HG03432 (cell line): Measurements from ENCODE around the gene EPHB6.

Experiments used
- ATAC-seq: cut with Tn5 transposase; IDR thresholded peaks from one replicate; pipeline ENCODE4 v1.9.1; 2021; ENCODE audit warnings: mild to moderate bottlenecking, moderate library complexity; ENCODE audit not compliant: unreplicated experiment

Gene EPHB6

DNA sequence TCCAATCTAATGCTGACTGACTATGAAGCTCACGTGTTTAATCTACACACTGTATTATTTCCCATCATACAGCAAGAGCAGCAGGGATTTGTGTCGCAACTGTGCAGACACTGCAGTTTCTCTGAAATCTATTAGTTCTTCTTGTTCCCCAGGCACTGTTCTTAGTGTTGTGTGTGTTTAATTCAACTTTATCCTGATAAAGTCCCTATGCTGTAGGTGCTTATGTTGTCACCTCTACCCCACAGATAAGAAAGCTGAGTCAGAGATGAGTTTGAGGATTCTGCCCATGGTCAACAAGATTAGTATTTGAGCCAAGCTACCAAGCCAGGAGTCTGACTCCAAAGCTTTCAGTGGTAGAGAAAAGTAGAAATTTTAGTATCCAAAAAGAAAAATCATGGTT lies 22.5 kb upstream of the EPHB6 start:
- ATAC-seq: no peak

DNA sequence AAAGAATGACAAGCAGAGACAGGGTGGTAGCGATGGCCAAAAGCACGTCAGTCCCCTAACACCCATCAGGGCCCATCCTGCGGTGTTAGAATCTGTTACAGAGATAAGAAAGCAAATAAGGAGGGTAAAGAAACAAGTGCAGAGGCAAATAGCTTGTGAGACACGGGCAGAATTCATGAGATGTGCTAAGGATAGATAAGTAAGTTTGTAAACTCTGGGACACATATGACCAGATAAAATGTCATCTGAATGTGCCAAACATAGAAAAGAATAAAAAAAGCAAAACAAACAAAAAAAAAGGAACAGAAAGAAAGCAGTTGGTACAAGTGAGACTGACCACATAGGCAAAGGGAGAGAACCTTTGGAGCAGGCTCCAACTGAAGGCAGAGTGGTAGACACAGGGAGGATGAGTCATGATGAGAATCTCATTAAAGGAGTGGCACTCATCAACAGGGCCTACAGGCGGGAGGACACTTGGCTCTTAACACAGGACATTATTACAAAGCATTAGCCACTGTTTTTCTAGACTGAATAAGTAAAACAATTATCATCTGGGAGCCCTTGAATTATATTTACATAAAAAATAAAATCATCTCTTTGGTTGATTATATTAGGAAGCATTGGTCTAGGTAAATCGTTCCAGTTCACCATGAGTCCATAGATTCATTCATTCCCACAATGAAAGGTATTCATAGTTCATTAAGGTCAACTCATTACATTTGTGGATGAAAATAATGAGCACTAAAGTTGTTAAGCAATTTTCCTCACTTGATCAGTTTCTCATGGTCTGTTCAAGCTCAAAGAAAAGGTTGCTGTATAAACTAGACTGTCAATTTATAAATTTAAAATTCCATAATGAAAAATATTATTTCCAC lies 21.5 kb upstream of the EPHB6 start:
- ATAC-seq: peak; percentile 89

DNA sequence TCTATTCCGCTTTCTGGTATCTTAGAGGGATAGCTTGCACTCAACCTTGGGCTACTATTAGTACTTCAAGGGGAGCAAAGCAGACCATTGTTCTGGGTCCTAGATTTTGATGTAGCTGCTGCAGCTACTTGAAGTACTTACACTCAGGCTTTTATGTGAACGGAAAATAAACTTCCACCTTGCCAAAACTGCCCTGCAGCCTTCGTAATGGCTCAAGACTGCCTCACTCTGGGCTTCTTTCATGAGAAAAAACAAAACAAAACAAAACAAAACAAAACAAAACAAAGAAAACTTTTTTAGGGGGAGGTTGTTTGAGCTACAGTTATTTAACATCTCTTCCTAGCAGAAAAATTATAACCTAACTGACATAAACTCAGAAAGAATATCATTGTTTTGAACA lies 19.4 kb upstream of the EPHB6 start:
- ATAC-seq: no peak

DNA sequence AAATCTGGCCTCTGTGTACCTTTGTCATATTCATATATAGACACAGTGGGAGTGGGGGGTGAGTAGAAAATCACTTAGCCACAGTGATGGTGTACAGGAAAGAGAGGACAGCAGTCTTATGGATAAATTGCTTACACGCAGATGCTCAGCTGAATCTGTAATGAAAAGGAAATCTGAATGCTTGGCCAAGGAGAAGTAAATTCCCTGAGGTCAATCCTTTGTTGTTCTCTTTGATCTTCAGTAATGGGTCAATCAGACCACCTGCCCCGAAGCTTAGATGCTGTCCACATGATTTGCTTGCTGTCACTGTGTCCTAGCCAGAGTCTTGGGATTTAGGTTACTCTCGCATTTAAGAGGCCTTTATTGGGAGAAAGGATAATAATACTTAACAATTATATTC lies 18.4 kb upstream of the EPHB6 start:
- ATAC-seq: no peak

DNA sequence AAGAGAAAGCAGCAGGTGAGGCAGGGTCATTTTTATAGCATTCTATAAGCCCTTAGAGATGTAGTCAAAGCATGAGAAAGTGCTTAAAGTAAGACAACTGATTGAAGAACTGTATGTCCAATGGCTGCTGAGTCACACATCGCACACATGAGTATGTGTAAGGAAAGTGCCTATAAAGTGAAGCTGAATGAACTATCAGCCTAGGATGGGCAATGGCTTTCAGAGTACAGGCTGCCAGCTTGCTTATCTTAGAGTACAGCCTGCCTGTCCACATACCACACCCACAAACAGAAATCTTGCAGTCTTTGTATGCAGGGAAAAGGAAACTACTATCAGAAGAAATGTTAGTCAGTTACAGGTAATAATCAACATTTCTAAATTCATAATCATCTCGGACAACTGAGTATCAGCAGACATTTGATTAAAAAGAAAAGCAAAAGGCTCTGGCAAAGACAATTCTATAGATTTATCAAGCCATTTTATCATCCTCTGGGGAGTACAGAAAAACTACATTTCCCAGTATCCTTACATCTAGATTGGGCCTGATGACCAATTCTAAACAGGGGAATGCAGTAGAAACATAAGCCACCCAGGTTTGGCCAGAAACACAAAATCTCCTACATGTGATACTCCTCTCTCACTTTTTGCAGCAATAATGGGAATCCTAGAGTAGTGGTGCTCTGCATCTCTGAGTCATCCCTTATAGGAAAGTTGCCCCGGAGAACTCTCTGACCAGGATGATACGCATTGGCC lies 16.2 kb upstream of the EPHB6 start:
- no peak for ATAC-seq

DNA sequence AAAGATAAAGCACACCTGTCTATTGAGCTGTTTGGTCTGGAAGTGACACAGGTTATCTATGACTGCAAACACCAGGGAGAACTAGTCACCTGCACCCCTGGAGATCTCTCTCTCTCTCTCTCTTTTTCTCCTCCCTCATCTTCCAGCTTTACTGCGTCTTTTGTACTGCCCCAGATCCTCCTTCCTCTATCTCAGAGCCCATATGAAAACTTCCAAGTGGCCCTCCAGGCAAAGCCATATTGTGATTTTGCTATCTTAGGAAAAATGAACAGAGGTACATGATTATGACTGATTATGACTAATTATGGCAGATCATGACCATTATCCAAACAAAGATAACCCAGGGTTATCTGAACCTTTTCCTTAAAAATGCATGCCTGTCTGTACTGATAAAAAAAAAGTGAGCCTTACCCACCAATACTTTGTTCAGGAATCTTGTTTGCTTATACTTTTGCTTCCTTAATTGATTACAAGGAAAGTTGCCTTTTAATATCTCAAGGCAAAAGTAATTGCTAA lies 12.6 kb upstream of the EPHB6 start:
- ATAC-seq: no peak

DNA sequence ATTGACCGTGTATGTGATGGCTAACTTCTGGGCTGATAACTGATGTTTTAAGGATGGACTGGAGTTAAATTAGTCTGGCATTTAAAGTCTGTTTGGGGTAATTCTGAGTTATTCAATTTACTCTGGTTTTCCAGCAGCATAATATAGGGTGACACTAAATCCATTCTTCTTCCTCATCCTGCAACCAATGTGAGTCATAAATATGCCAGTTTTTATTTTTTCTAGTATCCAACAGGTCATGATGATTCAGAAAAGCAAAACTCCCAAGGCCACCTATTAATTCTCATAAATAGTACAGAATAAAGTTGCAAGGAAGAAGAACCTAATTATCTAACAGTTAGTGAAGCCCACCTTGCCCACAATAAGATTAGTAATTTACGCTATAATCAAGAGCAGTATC lies 7.5 kb upstream of the EPHB6 start:
- ATAC-seq: no peak

DNA sequence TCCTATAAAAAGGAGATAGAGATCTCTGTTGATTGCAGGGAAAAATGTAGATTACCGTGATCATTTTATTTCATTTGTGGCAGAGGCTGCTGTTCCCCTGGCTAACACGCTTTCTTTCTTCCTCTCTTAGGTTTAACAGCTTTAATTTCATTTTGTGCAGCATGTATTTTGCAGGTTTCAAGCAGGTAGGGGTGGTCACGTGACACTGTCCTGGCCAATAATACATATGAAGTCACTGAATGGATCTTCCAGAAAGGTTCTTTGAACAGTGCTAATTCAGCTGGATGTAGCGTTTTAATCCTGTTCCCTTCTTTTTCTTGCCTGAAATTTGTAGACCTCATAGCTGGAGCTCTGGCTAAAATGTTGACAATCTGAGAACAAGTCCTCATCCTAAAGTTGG lies 3.6 kb upstream of the EPHB6 start:
- no peak for ATAC-seq

DNA sequence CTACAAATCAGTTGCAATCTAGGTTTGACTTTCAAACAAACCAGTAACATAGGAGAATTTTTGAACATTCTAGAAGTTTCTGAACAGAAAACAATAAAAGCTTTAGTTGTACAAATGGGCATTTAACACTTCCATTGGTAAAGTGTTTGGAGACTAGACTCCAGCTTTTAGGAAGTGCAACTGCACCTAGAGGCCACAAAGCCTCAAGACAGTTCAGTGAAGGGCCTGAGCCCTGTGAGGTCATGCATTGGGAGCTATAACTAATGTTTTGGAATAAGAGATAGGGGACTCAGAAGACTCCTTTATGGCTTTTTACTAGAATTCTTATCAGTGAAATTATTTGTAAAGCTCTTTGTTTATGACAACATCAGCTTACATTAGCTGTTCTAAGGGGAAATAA lies 3.0 kb upstream of the EPHB6 start:
- ATAC-seq: no peak

DNA sequence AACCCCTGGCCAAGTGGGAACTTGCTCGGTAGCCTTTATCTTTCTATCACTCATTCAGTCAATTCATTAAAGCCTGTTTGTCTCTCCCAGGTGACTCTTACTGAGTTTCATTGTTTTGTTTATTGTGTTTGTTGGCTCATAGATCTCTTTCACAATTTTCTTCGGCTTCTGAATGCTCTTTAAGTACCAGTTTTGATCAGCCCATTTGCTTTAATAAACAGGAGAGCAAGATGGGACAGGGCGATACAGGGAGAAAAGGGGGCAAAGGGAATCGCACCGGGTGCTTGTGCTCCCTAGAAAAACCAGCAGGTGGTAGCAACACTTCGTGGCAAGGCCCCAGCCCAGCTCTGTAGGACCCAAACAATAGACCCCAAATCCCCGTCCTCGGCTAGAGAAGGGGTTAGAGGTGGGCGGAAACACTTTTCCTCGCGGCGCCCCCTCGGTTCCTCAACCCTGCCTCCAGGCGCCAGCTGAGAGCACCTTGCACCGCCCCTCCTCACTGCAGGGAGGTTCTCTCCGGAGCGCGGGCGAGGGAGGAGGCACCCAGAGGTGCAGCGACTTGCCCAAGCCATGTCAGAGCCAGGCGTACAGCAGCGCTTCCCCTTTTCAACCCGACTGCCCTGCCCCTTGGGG lies 1.0 kb upstream of the EPHB6 start:
- ATAC-seq: peak; percentile 83

DNA sequence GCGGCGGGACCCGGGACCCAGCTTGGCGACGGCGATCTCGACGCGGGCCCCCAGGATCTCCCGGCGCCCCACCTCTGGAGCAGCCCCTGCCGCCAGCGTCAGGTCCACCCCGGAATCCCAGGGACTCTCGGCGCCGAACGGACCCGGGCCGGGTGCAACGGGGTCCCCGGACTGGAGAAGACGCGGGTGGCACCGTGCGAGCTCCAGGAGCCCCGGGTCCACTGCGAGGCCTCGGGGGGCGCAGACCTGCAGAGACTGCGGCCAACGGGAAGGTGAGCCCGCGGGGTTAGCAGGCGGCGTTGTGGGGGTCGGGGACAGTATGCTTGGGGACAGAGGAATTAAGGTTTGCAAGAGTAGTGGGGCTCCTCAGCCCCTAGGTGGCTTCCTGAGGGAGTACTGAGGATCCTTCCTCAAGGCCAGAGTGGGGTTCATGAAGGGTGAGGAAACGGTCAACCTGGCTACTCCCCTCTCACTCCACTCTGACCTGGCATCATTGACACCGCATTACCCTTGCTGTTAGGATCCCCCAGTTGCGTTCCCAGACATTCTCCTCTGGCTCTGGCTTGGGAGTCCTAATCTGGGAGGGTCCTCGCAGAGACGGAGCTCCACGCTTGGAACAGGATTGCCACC lies 353 bp downstream of the EPHB6 start:
- ATAC-seq: peak; percentile 3

DNA sequence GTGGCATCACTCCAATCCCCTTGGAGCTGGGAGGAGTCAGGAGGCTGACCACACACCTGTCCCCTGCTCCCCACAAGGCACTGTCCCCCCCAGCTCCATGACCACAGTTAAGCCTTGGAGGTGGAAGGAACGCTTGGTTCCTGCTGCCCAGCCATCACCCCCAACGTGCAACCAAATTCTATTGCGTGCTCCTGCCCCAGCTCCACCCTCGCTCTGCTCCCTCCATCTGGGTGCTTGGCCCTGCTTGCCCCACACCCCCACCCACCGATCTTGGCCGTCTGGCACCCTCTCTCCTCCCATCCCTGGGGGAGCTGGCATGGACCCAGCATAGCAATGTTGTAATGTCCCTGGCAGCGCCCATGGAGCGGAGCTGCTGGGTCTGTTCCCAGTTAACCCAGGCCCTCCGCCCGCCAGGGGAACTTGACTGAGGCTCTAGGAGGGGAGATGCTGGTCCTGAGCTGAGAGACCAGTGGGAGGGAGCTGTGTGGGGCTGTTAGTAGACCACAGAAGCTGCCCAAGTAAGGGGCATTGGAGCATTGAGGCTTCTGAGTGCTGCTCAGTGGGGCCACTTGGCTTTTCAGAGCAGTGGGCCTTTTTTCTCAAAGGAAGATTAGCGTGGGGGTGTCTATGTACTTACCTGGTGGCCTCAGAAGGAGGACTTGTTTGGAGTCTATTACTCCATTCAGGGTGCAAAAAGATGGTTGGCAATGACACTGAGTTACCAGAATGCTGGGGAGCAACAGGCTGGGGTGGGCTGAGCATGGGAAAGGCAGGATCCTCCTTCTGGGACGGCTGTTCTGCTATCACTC lies 1.1 kb downstream of the EPHB6 start:
- ATAC-seq: no peak

DNA sequence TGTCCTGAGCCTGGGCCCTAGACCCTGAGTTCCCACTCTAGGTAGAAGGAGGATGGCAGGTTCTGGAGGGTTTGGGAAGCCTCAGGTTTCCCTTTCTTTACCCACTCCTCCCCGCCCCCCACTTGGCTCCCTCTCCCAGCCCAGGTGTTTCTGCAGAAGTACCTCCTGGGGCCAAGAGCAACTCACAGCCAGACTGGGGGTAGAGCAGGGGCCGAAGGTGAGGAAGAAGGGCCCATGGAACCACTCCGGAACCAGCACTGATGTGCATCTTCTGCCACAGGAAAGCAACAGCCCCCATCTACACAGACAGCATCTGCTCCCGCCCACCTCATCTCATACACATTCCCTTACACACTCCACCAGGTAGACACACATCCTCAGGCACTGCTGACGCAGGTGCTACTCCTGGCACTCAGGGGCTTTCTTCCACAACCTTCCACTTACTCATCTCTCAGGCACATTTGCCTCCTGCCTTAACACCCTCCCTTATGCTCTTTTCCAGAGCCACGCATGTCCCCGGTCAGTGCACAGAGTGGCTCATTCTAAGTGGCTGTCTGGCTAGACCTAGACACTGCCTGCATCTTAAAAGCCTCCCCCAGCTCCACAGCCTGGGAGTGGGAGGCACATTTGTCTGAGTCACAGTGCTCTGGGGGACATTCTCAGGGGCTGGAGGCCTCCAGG lies 1.8 kb downstream of the EPHB6 start:
- no peak for ATAC-seq

DNA sequence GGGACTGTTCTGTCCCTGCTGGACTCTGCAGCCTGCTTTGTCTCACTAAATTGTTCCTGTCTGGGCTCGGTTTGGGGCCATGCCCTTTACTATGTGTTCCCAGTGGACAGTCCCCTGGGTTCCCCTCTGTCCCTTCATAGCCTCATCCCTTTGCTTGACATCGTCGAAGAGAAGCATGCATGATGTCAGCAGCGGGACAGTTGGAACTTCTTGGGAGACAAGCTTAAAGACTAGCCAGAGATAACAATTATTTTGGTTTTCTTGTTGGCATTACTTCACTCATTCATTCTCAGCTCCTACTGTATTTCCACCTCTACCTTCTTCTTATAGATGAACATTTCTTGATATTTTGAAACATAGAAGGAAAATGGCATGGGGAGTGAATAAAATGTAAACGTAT lies 2.7 kb downstream of the EPHB6 start:
- no peak for ATAC-seq

DNA sequence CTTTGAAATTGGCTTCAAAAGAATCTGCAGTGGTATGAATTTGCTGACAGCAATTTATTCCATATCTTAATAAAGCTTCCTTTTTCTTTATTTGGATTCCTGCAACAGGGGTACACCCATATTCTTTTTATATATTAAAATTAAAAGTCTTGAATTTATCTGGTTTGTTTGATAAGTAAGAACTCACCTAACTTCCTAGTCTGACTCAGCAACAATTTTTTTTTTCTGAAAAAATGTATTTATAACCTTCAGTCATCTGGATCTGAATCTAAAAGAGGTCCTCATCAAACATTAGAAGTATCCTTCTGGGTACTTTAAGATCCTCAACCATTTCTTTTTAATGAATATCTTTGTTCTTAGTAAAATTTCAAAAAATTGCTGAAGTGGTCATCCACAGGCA lies 4.5 kb downstream of the EPHB6 start:
- ATAC-seq: no peak

DNA sequence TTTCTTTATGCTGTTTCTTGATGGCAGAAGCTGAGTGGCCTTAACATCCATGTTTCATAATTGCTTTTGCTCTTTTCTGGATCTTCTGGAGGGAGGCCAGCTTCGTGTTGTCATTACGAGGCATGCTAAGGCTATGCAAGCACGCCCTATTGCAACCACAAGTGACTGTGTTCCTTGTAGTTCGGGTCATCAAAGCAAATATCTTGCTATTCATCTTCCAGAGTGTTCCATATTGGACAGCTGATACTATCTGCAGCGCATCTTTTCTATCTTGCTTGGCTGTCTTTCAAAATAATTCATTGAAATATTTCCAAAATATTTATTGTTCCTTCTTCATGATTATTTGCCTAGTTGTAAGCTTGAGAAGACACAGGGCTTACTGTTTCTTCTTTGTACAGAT lies 5.0 kb downstream of the EPHB6 start:
- ATAC-seq: no peak

DNA sequence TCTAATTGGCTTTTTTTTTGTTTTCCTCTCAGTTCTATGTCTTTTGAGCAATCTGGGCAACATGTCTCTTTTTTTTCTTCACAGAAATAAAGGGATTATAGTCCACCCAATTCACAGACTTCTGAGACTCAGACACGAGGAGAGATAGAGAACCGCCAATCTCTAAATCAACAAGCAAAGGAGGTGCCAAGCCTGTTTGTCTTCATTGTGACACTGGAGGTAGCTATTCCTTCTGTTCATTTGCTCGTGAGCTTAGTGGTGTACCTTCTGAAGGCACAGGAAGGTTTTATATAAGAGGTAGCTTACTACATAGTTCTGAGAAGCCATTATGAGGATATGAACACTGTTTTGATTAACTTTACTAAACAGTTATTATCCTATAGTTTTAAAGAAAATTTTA lies 6.1 kb downstream of the EPHB6 start:
- no peak for ATAC-seq

DNA sequence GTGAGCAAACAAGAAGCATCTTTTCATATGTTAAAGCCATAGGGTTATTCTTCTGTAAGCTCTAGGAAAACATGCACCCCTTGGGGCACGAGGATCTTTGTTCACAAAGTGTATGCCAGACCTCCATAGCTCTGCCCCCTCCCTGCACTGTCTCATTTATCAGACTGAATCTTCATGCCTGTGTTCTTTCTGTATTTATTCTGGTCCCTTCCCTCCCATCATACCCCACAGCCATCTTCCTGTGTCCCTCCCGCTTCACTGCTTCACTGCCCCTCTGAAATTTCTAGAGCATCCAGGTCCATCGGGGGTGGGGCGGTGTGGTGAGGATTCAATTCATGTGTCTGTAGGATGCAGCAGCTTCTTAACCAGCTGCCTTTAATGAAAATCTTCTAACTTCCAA lies 7.5 kb downstream of the EPHB6 start:
- ATAC-seq: no peak

DNA sequence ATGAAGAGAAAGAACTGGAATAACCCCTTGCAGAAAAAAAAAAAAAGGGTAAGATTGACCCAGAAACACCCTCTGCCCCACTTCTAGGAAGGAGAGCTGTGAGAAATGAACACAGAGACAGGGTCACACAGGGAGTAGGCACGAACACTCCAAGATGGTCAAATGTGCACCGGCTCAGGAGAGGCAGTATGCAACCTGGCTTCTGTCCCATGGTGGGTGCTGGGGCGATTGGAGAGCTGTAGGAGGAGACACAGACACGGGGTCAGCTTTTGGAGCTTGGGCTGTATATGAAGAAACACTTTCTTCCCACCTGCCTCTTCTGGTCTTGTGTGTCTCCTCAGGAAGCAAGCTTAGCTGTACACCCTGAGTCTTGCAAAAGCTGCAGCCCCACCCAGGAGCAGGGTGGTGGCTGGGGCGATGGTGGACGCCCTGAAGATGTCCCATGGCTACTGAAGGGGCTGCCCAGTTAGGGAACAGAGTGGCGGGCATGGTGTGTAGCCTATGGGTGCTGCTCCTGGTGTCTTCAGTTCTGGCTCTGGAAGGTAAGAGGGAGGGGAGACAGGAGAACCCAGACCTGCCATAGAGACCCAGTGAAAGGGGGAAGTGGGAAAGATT lies 8.0 kb downstream of the EPHB6 start:
- ATAC-seq: no peak
